Measurements from ENCODE around the gene DDX54.
A peak's percentile ranks its signal among the peaks of the same experiment; 100 is the strongest.

Gene DDX54

GRCh38 chr12:113196990-113197389, 11.7 kb upstream of the DDX54 start:
- peak; percentile 55 to 58 for TF ChIP-seq CTCF (IDR thresholded peaks at IDR 0.05)
- H3K36me3 ChIP-seq, result peaks cover 0 to 9% (median under 1%) of the 10 kb centered on the region in 3 donors
- no peak overlapping the region for H3K4me3 ChIP-seq
- DNase-seq, result peak; percentile 78 to 87
- no peaks in the 10 kb centered on the region for H3K9me3 ChIP-seq
- H3K4me1 ChIP-seq, result peaks cover 0 to 31% (median 15%) of the 10 kb centered on the region in 4 donors
- H3K27ac ChIP-seq, result peak overlapping the region in 1 of 2 donors; percentile 67
- intact Hi-C loops (cut with DNase I; ENCODE audit: low total_unique reads), result loop anchor here (5.0 to 10.0 kb wide), 2 partner anchors 138 to 160 kb away; partner anchors contain the start of genes PLBD2 and SLC8B1
- H3K27me3 ChIP-seq, result no peaks in the 10 kb centered on the region

DNA sequence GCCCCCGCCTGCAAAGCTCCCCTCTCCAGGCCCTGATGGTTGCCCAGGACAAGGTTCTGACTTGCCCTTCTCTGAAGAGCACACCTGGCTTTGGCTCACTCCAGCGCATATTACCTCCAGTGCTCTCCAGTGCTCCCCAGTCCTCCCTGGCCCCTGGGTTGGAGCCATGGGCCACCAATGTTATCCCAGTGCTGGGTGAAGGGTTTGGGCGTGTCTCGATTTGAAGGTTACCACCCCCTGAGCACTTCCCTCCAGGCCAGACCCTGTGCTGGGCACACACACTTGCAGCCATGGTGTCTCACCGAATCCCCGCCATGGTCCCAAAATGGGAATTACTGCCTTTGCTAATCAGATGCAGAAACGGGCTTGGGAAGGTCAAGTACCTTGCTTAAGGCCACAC, 11.3 kb upstream of the DDX54 start:
- intact Hi-C loops (cut with DNase I; ENCODE audit: low total_unique reads), result loop anchor here (5.0 to 10.0 kb wide), 2 partner anchors 138 to 161 kb away; partner anchors contain the start of genes PLBD2 and SLC8B1
- TF ChIP-seq CTCF (IDR thresholded peaks at IDR 0.05), result no peak
- Histone ChIP-seq H3K36me3 (peaks cover 0 to 13% (median 5%) of the 10 kb centered on the region in 3 donors), H3K4me3 (no peak overlapping the region), H3K27ac (peak overlapping the region in 1 of 2 donors; percentile 67), H3K27me3 (no peaks in the 10 kb centered on the region), H3K9me3 (no peaks in the 10 kb centered on the region), H3K4me1 (peaks cover 0 to 31% (median 15%) of the 10 kb centered on the region in 4 donors)
- DNase-seq, result no peak

- Histone ChIP-seq H3K4me1 (peaks cover 0 to 31% (median 15%) of the 10 kb centered on the region in 4 donors), H3K4me3 (no peak overlapping the region), H3K27ac (peak overlapping the region; percentile 39 to 67), H3K27me3 (no peaks in the 10 kb centered on the region), H3K36me3 (peaks cover 6 to 22% (median 7%) of the 10 kb centered on the region in 3 donors), H3K9me3 (no peaks in the 10 kb centered on the region)
- no peak for TF ChIP-seq CTCF (IDR thresholded peaks at IDR 0.05)
- intact Hi-C loops (cut with DNase I; ENCODE audit: low total_unique reads), result loop anchor here (5.0 to 10.0 kb wide), 2 partner anchors 139 to 162 kb away; partner anchors contain the start of genes PLBD2 and SLC8B1
- no peak for DNase-seq
These were observed 10.3 kb upstream of the DDX54 start for GRCh38 chr12:113195598-113195997.

DNA sequence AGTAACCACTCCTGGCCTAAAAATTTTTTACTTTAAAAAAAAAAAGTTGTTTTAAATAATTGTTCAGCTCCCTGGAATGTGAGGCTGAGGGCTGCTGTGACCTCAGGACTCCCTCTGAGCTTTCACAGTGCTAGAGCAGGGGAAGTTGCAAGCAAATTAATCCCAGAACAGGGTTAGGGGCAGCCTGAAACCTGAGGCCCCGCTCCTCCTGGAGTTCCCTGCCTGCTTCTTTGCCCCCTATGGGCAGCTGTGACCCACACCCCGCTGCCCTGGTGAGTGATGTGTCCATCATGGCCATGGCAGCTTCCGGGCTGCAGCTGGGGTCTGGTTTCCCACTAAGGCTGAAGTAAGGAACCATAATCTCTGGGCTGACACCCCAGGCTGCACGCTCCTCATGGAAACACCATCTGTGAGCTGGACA, 9.7 kb upstream of the DDX54 start:
- H3K27me3 ChIP-seq, result no peaks in the 10 kb centered on the region
- no peaks in the 10 kb centered on the region for H3K9me3 ChIP-seq
- DNase-seq, result no peak
- intact Hi-C loops (cut with DNase I; ENCODE audit: low total_unique reads), result loop anchor here (5.0 to 10.0 kb wide), 3 partner anchors 77 to 162 kb away; partner anchors contain the start of genes PLBD2 and SLC8B1
- H3K4me1 ChIP-seq, result peaks cover 0 to 31% (median 15%) of the 10 kb centered on the region in 4 donors
- peak overlapping the region; percentile 39 to 67 for H3K27ac ChIP-seq
- no peak for TF ChIP-seq CTCF (IDR thresholded peaks at IDR 0.05)
- peaks cover 6 to 26% (median 7%) of the 10 kb centered on the region in 3 donors for H3K36me3 ChIP-seq
- H3K4me3 ChIP-seq, result no peak overlapping the region

- peaks cover 6 to 30% (median 7%) of the 10 kb centered on the region in 3 donors for H3K36me3 ChIP-seq
- no peak for TF ChIP-seq CTCF (IDR thresholded peaks at IDR 0.05)
- H3K27me3 ChIP-seq, result no peaks in the 10 kb centered on the region
- peaks cover 0 to 37% (median 25%) of the 10 kb centered on the region in 4 donors for H3K4me1 ChIP-seq
- no peak for DNase-seq
- no peak overlapping the region for H3K4me3 ChIP-seq
- no peaks in the 10 kb centered on the region for H3K9me3 ChIP-seq
- peak overlapping the region; percentile 12 to 67 for H3K27ac ChIP-seq
- intact Hi-C loops (cut with DNase I; ENCODE audit: low total_unique reads), result loop anchor here (5.0 to 10.0 kb wide), 2 partner anchors 81 to 144 kb away; partner anchors contain the start of gene SLC8B1
These were observed 5.9 kb upstream of the DDX54 start for GRCh38 chr12:113191227-113191626.
